Thyroid gland (tissue), 4 donors: ENCODE results near the gene SIX3.

ENCODE experiments used
- POLR2A ChIP-seq, 2 donors: fragments of 450-650 bp; IDR thresholded peaks; one replicate each; pipeline ENCODE4 v1.6.1; 2017; ENCODE audit warnings: antibody characterized with exemption in 2 of 2, mild to moderate bottlenecking in 2 of 2, moderate library complexity in 1 of 2
- TF ChIP-seq, protein P1 (sequence below), 6 experiments: fragments of 200-600 bp in 3 of 6; fragments of 450-650 bp in 3 of 6; sonication (generic) in 3 of 6; IDR thresholded peaks; one replicate each; pipeline ENCODE4 v1.5.1; 2016 to 2019; ENCODE audit warnings: antibody characterized with exemption in 6 of 6, mild to moderate bottlenecking in 2 of 6, inconsistent platforms in 1 of 6, moderate library complexity in 1 of 6

DNA sequence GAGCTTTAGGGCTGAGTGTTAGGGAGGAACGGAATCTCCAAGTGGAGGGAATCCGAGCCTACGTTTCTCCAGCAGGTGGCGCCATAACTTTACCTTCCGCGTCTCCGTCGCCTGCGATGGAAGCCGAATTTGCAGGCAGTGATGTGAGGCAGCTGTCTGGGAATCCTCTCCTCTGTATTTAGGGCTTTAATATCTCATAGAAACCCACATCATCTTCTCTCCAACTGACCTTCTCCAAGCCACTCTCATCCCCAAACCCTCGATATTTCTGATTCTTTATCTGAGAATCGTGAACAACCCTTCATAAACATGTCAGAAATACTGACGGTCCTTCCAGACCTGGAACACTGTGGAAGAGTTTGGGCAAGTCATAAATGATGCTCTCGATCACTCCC, 40.2 kb downstream of the SIX3 start:
- TF ChIP-seq, protein P1, sequence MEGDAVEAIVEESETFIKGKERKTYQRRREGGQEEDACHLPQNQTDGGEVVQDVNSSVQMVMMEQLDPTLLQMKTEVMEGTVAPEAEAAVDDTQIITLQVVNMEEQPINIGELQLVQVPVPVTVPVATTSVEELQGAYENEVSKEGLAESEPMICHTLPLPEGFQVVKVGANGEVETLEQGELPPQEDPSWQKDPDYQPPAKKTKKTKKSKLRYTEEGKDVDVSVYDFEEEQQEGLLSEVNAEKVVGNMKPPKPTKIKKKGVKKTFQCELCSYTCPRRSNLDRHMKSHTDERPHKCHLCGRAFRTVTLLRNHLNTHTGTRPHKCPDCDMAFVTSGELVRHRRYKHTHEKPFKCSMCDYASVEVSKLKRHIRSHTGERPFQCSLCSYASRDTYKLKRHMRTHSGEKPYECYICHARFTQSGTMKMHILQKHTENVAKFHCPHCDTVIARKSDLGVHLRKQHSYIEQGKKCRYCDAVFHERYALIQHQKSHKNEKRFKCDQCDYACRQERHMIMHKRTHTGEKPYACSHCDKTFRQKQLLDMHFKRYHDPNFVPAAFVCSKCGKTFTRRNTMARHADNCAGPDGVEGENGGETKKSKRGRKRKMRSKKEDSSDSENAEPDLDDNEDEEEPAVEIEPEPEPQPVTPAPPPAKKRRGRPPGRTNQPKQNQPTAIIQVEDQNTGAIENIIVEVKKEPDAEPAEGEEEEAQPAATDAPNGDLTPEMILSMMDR (IDR thresholded peaks at IDR 0.05): peak; percentile 53 to 85 (median 72)
- no peak for TF ChIP-seq POLR2A (IDR thresholded peaks at IDR 0.05)
